Measurements from ENCODE around the gene PGGHG.
"Not testable (repeated sequence)": the region's sequence is repeated elsewhere in the genome, so short reads cannot be mapped to it uniquely, and the experiment has no call there.

The PGGHG gene

DNA sequence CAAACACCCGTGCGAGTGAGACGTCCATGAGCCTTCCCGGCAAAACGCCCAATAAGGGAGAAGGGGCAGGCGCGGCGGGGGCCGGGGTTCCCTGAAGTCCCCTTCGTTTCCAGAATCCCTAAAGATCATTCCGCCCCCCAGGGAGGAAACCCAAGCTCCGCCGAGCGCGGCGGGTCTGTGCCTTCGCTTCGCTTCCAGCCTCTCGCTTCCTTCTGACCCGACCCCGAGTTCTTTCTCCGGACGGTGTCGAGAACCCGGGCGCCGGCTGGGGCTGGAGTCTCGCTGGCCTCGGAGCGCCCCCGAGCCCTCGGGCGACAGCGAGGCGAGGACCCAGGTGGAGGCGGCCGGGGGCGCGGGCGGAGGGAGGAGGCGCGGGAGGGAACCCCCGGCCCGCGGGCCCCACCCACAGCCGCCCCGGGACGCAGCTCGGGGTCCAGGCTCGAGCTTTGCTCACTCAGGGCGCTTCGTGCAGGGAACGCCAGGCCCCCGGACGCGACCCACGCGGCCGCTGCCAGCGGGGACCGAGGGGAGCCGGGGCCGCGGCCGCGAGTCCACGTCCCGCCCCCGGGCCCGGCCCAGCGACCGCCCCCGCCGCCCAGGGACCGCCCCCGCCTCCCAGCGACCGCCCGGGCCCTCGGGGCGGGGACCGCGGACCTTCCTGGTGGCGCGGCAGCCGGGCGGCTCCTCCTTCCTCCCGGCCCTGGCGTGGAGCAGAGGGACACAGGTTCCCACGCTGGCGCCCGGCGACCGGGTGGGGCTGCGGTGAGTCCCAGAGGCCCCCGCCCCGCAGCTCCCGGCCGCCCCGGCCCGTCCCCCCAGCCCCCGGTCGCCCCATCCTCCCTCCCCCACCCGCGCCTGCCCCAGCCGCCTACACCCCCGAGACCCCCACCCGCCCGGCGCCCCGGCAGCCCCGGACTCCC, at the start of gene PGGHG:
Gene PGGHG, plus strand, starts transcription at position 649 of the 920 bp plus-strand sequence. CDS start 691 bp downstream, outside the sequence.
- DNase-seq (ENCODE audit: low read depth, low spot score): no peak

DNA sequence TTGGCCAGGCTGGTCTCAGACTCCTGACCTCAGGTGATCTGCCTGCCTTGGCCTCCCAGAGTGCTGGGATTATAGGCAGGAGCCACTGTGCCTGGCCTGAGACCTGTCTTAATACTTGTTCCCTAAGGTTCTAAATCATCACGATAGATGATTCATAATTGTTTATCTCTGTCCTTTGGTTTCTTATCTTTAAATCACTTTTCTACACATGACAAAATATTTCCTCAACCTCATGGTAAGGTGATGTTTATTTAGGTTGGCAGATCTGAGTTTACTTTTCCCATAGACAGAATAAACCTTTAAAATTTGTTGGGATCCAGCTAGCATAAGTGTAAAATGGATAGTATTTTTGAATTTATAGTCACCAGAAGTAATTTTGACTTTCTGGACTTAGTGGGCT, 48.6 kb upstream of the PGGHG start:
- no peak for DNase-seq (ENCODE audit: low read depth, low spot score)

DNA sequence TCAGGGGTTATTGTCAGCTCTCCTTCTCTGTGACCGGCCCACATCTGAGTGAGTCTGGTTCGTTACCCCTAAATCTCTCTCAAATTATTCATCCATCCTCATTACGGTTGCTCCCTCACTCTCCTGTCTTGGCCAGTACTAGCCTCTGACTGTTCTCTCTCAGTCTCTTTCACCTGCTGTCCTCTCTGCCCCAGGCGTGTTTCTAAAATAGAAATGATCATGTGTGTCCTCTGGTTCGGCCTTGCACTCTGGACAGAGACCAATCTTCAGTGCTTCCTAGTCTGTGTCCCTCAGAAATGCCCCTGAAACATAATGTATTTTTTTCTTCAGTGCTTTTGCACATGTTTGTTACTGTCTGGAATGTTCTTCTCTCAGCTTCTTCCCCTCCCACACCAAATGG, 47.3 kb upstream of the PGGHG start:
- no peak for DNase-seq (ENCODE audit: low read depth, low spot score)

DNA sequence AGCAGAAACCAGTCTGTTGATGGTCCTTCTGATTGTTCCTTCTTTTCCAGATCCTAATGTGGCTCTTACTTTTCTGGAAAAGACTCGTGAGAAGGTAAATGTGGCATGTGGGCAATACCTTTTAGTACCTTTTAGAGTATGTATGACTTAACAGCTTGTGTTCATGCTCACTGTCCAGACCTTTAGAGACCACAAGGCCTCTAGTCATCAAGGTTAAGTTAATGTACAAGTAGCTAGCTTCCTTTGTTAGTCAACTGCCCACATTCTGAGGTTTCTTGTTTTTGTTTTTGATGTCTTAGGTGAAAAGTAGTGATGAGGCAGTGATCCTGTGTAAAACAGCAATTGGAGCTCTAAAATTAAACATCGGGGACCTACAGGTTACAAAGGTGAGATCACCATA, 44.5 kb upstream of the PGGHG start:
- no peak for DNase-seq (ENCODE audit: low read depth, low spot score)

DNA sequence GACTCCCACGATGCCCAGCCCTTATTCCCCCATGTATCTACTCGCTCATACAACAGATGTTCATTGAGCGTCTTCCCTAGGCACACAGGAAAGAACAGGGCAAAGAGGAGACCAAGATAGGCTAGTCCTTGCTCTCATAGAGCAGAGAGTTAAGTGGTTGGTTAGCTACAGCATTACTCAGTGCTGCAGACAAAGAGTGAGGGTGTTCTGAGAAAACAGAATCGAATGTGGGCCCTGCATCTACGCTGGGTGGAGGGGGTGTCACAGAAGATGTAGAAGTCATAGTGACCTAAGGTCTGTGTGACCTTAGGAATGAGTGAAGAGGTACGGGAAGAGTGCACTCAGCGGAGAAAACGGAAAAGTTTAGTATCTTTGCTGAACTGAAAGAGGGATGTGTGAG, 39.9 kb upstream of the PGGHG start:
- no peak for DNase-seq (ENCODE audit: low read depth, low spot score)

DNA sequence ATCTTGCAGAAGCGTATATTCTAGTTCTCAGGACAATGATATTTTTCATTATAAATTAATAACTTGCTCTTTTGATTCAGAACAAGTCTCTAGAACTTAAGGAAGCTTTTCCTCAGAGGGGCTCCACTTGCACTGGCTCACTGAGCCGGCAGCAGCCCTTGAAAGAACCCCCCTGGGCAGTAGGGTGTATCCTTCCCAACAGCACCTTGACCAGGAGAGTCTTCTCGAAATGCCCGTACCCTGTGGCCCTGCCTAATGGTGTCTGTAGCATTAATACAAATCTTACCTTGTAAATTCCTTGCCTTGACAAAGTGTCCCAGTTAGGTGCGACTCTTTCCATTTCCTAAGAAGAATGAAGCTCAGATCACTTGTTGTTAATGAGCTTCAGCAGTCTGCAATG, 38.7 kb upstream of the PGGHG start:
- no peak for DNase-seq (ENCODE audit: low read depth, low spot score)

DNA sequence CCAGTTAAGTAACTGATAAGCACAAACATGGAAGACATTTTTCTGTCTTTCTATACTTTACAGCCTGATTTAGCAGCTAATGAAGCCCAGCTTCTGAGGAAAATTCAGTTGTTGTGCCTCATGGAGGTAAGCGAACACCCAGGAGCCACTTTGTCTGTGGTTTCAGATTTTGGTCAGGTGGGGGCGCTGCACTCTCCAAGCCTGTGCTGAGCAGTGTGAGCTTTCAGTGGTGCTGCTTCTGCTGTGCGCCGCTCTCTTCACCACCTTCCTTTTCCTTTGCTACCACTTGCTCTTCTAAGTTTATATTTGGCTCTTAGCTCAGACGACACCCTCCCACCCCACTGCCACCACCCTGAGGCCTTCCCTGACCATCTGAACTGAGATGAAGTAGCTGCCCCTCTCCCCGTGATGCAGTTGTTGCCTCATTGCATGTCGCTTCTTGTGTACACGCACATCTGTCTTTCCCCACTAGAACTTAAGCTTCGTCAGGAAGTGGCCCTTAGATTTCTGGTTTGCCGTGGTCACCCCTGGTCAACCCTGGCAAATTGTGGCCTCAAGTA, 38.1 kb upstream of the PGGHG start:
- peak; percentile 58 for DNase-seq (ENCODE audit: low read depth, low spot score)

DNA sequence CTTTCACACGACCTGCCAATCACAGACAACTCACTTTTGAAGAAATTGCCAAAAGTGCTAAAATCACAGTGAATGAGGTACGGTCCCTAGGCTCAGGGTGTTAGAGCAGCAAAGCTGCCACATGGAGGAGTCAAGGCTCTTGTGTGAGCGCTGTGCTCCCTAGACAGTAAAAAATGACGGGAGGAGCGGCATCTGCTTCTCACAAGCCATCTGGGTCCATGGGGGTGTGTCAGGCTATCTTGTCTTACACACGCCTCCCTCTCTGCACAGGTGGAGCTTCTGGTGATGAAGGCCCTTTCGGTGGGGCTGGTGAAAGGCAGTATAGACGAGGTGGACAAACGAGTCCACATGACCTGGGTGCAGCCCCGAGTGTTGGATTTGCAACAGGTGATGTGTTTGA, 37.4 kb upstream of the PGGHG start:
- no peak for DNase-seq (ENCODE audit: low read depth, low spot score)

DNA sequence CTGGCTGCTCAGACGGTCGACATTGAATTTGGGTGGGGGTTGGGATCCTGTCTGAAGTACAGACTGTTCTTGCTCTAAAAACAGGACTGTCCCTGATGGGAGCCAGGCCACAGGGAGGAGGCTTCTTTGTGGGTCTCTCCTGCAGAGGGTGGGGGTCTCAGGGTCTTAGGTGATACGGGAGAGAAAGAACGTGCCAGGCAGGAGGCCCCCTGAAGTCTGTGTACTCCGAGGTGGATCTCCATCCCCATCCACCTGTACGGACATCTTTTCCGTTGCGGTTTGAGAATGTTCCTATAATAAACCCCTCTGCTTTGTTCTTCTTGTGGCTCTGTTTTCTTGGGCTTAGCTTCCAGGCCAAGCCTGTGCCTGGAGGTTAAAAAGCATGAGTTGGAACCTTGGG, 36.3 kb upstream of the PGGHG start:
- no peak for DNase-seq (ENCODE audit: low read depth, low spot score)

DNA sequence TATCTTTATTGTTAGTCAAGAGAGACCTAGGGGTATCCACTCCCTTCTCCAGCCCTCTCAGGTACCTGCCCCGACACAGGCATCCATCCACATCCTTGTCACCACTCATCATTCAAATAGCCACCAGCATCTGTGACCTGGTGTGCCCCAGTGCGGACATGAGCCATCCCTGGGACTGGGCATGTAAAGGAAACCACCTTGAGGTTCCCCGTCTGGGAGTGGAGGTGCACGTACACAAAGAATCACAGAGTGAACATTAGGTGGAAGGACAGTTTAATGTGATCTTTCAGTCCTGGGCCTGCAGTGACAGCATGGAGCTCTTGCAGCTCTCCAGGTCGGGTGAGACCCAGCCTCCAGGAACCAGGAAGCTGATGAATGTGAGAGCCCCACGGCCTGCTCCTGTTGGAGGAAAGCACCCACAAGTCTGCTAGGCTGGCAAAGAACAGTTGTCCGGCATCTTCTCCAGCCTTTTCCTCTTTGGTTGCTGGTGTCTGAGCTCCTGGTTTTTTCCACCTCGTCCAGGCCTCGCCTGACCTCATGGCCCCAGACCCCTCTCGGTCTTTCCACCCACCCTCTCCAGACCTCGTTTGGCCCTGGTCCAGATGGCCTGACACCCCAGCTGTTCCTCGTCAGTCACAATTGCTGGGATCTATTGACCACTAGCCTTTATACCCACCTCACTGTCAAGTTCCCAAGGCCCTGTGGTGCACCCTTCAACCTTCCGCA, 35.6 kb upstream of the PGGHG start:
- no peak for DNase-seq (ENCODE audit: low read depth, low spot score)

DNA sequence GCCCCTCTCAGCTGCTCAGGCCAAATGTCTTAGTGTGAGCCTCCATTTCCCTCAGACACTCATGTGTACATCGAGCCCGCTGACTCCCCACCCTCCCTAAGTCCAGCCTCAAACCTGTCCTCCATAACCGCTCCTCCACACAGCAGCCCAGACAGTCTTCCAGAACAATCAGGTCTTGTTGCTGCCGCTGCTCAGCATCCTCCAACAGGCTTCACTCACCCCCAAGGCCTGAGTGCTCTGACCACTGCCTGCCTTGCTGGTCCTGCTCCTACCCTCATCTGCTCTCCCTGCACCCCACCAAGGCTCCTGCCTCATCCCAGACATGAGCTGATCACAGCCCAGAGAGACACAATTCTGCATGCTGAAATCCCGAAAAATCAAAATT, 35.0 kb upstream of the PGGHG start:
- no peak for DNase-seq (ENCODE audit: low read depth, low spot score)

DNA sequence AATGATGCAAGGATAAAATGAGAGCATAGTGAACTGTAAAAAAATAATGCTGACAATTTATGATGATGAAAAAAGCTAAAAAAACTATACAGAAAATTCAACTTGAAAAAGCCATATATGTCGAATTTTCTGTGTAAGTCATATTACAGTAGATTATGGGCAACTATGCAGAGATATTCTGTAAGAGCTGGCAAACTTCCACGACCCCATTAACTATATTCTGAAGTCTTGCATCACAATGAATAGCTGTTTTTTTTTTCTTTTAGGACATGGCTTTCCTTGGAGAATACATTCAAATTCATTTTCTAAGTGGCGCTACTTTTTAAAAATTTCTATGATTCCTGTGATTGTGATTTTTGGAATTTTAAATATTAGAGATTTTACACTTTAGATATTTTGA, 33.8 kb upstream of the PGGHG start:
- no peak for DNase-seq (ENCODE audit: low read depth, low spot score)

DNA sequence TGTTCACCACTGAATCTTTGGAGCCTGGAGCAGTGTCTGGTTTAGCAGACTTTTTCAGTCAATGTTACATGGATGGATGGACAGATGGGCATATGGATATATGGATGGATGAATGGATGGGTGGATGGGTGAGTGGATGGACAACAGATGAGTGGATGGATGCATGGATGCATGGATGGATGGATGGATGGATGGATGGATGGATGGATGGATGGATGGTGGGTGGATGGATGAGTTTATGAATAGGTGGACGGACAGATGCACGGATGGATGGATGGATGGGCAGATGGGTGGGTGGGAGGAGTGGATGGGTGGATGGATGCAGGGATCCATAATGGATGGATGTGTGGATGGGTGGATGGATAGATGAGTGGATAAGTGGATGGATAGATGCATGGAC, 33.1 kb upstream of the PGGHG start:
- no peak for DNase-seq (ENCODE audit: low read depth, low spot score)

DNA sequence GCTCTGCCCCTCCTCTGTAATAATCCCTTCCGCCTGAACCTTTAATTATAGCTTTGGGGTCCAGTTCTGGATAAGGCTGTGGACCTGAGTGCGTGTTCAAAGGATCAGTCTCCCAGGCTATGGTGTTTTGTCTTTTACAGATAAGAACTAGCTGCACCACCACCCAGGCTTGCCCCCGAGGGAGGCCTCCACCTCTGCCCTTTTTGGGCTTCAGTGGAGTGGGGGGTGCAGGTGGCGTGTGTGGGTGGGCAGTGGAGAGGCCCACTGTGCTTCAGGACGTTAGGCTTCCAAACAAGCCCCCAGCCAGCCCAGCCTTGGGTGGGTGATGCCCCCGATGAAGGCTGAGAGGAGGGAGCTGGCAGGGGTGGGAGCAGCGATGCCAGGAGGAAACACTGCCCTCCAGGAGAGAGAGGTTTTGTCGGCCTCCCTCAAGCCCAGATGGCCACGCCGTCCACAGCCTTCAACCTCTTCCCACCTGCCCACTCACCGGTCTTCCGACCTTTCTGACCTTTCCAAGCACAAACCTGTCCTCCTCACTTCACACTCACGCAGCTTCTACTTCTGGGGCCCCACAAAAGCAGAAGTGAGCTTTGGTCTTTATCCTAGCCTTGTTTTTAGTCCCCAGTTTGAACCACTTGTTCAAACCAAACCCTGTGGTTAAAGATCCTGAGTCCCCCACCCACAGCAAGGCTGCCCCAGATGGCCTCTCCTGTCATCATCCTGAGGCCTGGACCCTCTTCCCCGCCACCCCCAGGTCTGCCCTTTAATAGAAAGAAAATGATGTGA, 31.8 kb upstream of the PGGHG start:
- no peak for DNase-seq (ENCODE audit: low read depth, low spot score)

DNA sequence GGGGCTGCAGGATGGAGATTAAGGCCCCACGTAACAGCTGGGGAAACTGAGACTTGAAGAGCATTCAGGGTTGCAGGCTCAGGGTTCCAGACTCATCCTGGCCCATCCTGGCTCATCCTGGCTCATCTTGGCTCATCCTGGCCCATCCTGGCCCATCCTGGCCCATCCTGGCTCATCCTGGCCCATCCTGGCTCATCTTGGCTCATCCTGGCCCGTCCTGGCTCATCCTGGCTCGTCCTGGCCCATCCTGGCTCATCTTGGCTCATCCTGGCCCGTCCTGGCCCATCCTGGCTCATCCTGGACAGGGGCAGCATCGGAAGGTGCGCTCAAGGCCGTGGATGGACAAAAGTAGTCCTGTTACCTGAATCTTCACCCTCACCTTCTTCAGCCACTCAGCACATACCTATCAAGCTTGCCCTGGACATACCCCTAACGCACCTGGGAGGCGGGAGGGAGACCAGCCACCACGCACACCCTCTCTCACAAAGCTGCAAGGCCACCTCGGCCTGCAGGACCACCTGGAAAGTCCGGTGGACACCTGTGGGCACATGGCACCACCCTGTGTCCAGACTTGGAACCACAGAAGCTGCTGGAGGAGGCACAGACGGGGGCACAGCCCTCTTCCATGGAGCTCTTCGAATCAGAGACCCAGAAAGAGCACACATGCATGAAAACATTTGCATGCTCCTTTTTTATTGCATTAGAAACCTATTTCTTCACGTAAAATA, 31.0 kb upstream of the PGGHG start:
- DNase-seq (ENCODE audit: low read depth, low spot score): no peak

DNA sequence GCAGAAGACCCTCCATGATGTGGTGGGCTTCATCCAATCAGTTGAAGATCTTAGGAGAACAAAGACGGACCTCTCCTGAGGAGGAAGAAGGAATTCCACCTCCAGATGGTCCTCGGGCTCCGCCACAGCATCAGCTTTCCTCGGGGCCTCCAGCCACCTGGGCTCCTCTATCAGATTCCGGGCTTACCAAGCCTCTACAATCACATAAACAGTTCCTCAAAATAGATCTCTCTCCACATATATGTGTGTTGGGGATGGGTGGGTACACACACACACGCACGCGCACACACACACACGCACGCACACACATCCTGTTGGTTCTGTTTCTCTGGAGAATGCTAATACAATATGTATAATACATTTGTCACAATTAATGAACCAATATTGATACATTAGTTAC, 29.5 kb upstream of the PGGHG start:
- no peak for DNase-seq (ENCODE audit: low read depth, low spot score)

DNA sequence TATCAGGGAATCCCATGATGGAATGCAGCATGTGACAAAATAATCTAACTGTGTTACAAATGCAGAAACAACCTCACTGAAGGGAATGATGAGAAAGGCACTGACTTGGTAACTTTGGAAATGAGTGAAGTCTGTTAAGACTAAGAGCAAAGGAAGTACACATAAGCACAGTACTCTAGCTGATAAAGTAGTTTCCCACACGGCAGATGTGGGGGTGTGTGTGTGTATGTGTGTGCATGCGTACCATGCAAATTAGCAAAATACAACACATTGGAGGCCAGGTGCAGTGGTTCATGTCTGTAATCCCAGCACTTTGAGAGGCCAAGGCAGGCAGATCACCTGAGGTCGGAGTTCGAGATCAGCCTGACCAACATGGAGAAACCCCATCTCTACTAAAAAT, 27.3 kb upstream of the PGGHG start:
- no peak for DNase-seq (ENCODE audit: low read depth, low spot score)

DNA sequence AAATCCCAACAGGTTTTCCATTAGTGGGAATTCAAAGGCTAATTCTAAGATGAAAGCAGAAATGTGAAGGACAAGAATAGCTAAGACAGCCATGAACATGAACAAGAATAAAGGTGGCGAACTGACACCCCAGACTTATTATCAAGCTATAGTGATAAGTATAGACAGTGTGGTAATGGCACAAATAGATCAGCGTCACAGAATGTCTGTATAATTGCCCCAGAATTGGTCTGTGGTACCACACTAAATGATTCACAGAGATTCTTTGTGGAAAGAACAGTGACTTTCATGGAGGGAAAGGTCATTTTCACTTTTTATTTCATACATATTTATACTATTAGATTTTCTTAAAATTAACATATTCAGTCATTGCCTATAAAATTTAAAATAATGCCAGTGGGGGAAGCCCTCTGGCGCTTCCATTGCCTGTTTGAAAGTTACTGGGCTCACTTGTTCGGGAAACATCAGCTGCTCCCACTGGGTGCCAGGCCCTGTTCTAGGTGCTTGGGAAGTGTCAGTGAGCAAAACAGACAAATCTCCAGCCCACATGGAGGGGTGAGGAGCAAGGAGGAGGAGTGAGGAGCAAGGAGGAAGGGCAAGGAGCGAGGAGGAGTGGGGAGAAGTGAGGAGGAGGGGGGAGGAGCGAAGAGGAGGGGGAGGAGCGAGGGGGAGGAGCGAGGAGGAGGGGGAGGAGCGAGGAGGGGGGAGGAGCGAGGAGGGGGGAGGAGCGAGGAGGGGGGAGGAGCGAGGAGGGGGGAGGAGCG, 22.1 kb upstream of the PGGHG start:
- DNase-seq (ENCODE audit: low read depth, low spot score): no peak

DNA sequence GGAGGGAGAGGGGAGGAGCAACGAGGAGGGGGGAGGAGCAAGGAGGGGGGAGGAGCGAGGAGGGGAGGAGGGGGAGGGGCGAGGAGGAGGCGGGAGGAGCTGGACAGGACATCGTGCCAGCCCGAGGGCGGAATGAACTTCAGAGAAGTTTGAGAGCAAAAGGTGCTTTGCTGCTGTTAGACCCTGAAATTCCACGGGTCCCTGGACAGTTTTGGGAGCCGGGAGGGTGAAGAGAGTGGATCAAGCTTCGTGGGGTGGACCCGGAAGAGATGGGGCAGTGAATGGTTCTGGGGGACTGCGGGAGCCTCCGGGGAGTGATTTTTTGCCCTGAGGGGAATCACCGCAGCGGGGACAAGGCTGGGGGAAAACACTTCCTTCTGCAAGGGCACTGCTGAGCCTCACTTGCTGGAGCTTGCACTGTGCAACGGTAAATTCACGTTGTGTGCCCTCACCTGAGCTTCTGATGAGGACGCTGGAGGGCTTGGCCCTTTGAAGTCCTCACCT, 21.4 kb upstream of the PGGHG start:
- DNase-seq (ENCODE audit: low read depth, low spot score): no peak

DNA sequence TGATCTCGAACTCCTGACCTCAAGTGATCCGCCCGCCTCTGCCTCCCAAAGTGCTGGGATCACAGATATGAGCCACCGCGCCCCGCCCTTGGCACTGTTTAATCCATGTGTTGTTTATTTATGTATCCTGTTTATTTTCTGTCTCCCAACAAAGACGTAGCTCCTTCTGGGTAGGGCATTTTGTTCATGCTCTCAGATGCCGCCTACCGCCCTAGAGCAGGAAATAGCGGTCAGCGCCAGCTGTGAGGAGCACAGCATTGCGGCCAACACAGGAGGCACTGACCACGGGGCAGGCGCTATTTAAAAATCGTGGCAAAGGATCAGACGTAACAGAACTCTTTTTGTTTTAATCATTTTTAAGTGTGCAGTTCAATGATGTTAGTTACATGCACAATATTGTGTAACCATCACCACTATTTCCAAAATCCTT, 20.2 kb upstream of the PGGHG start:
- DNase-seq (ENCODE audit: low read depth, low spot score): not testable (repeated sequence)
